GM19452 (cell line): Measurements from ENCODE around the gene IL16.
"Not testable (repeated sequence)": the region's sequence is repeated elsewhere in the genome, so short reads cannot be mapped to it uniquely, and the experiment has no call there.

Experiments
- ATAC-seq: cut with Tn5 transposase; IDR thresholded peaks from one replicate; pipeline ENCODE4 v1.9.1; 2021; ENCODE audit not compliant: unreplicated experiment

IL16 gene

GRCh38 chr15:81199031-81199779 is 2.5 kb downstream of the IL16 start:
- ATAC-seq, result no peak

GRCh38 chr15:81206018-81206417 is 9.3 kb downstream of the IL16 start:
- ATAC-seq, result no peak

GRCh38 chr15:81207987-81208386 is 11.3 kb downstream of the IL16 start:
- ATAC-seq, result not testable (repeated sequence)

GRCh38 chr15:81209635-81210034 is 13.0 kb downstream of the IL16 start:
- no peak for ATAC-seq

- ATAC-seq, result no peak
Observed at GRCh38 chr15:81211376-81211775, 14.7 kb downstream of the IL16 start.

- no peak for ATAC-seq
Observed at GRCh38 chr15:81213982-81214381, 17.3 kb downstream of the IL16 start.

- no peak for ATAC-seq
Observed at GRCh38 chr15:81215531-81215930, 18.9 kb downstream of the IL16 start.

- ATAC-seq, result no peak
Observed at GRCh38 chr15:81215983-81216382, 19.3 kb downstream of the IL16 start.

- no peak for ATAC-seq
Observed at GRCh38 chr15:81216422-81216821, 19.7 kb downstream of the IL16 start.

GRCh38 chr15:81221449-81221848 is 24.8 kb downstream of the IL16 start:
- ATAC-seq, result no peak

- ATAC-seq, result no peak
Observed at GRCh38 chr15:81222007-81222406, 25.3 kb downstream of the IL16 start.

- ATAC-seq, result no peak
Observed at GRCh38 chr15:81223346-81223971, 26.8 kb downstream of the IL16 start.

GRCh38 chr15:81224232-81224631 is 27.6 kb downstream of the IL16 start:
- no peak for ATAC-seq

- no peak for ATAC-seq
Observed at GRCh38 chr15:81225161-81225671, 28.5 kb downstream of the IL16 start.

GRCh38 chr15:81227716-81228115 is 31.0 kb downstream of the IL16 start:
- ATAC-seq, result no peak

- no peak for ATAC-seq
Observed at GRCh38 chr15:81229586-81229985, 32.9 kb downstream of the IL16 start.

GRCh38 chr15:81235276-81236123 is 38.8 kb downstream of the IL16 start:
- ATAC-seq, result no peak

- ATAC-seq, result no peak
Observed at GRCh38 chr15:81239190-81239589, 42.5 kb downstream of the IL16 start.

- no peak for ATAC-seq
Observed at GRCh38 chr15:81242778-81243177, 46.1 kb downstream of the IL16 start.

- ATAC-seq, result no peak
Observed at GRCh38 chr15:81244306-81244705, 47.6 kb downstream of the IL16 start.

GRCh38 chr15:81253846-81254245 is 57.2 kb downstream of the IL16 start:
- no peak for ATAC-seq
